ENCODE data around the gene CDC42SE2.

DNA sequence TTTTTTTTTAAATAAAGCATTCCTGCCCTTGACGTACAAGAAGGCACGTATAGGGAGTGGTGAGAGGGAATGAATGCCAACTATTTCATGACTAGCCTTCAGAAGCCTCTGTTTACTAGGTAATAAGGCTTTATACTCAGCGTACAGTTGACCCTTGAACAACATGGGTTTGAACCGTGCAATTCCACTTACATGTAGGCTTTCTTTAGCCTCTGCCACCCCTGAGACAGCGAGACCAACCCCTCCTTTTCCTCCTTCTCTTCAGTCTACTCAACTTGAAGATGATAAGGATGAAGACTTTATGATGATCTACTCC, 22.5 kb downstream of the CDC42SE2 start:
- TF ChIP-seq, protein P1, sequence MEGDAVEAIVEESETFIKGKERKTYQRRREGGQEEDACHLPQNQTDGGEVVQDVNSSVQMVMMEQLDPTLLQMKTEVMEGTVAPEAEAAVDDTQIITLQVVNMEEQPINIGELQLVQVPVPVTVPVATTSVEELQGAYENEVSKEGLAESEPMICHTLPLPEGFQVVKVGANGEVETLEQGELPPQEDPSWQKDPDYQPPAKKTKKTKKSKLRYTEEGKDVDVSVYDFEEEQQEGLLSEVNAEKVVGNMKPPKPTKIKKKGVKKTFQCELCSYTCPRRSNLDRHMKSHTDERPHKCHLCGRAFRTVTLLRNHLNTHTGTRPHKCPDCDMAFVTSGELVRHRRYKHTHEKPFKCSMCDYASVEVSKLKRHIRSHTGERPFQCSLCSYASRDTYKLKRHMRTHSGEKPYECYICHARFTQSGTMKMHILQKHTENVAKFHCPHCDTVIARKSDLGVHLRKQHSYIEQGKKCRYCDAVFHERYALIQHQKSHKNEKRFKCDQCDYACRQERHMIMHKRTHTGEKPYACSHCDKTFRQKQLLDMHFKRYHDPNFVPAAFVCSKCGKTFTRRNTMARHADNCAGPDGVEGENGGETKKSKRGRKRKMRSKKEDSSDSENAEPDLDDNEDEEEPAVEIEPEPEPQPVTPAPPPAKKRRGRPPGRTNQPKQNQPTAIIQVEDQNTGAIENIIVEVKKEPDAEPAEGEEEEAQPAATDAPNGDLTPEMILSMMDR (IDR thresholded peaks at IDR 0.05), result no peak
- TF ChIP-seq POLR2A (IDR thresholded peaks at IDR 0.05), result no peak

All from adrenal gland (tissue), 5 donors.